ENCODE data around the gene CTH.
"Not testable (repeated sequence)": the region's sequence is repeated elsewhere in the genome, so short reads cannot be mapped to it uniquely, and the experiment has no call there.

Gene CTH

DNA sequence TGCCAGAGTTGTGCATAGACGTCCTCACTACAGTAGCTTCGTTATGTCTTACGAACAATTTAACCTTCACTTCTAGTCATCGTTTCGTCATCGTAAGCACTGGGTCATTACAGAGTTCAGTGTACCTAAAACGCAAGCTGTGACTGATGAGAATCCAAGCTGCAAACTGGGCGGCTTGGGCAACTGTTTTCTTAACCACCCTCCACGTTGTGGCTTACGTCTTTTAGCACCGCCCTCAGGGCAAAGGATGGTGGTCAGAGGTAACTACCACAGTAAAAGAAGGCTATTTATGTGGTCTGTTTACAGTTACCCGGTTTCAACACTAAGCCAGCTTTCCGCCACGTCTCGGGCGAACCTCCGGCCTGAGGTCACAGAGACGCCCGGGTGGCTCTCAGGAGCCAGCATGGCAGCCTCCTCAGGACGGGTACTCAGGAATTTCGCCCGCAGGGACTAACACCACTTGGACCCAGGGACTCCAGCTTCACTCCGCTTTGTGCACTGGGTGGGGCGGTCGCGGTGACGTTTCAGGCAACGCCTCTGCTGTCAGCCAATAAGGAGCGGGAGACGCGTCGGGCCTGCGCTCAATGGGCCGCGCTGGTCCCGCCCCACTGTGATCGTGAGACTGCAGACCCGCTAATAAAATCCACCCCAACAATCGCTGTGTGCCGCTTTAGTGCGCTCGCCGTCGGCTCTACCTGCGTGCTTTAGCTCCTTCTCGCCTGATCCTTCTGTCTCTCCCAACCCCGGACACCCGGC, at the start of gene CTH:
TSS of gene CTH (plus strand) at position 665 of the 756 bp plus-strand sequence. CDS start 148 bp downstream, outside the sequence.
- DNase-seq (ENCODE audit: low spot score): peak; percentile 91
- peak; percentile 88 for FAIRE-seq

DNA sequence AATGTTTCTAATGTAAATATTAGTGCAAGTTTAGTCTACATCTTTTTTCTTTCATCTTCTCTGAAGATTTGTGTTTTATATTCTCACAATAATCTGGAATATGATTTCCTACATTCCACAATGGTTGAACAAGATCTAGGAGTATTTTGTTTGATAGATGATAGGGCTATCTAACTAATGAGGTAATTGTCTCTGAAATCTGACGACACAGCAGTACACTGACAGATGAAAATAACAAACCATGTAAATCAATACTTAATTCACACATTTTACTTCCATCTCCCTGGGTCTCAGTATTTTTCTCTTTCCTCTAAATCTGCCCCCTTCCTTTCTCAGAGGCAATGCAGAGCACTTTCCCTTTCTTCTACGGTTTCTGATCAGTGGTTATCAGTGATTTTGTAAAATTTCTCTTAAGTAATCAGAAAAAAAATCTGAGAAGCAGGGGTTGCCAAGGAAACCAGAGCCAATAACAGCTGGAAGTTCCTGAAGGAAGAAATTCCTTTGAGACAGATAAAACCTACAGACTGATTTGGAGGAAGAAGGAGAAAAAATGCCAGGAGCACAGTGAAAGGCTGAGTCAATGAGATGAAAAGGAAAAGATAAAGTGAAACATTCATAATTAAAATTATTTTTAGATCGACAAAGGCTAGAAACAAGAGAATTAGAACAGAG, 49.2 kb upstream of the CTH start:
- DNase-seq (ENCODE audit: low spot score) (no peak), FAIRE-seq (no peak)

- FAIRE-seq: no peak
- DNase-seq (ENCODE audit: low spot score): no peak
Measured at GRCh38 chr1:70364439-70364838, 46.6 kb upstream of the CTH start.

DNA sequence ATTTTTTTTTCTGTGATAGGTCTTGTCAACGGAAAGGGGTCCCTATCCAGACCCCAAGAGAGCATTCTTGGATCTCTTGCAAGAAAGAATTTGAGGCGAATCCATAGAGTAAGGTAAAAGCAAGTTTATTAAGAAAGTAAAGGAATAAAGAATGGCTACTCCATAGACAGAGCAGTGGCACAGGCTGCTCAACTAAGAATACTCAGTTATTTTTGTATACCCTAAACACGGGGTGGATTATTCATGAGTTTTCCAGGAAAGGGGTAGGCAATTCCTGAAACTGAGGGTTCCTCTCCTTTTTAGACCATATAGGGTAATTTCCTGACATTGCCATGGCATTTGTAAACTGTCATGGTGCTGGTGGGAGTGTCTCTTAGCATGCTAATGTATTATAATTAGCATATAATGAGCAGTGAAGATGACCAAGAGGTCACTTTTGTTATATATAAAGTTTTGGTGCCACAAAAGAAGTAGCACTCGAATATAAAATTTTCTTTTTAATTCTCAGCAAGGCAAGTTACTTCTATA, 44.6 kb upstream of the CTH start:
- not testable (repeated sequence) for DNase-seq (ENCODE audit: low spot score); FAIRE-seq

GRCh38 chr1:70366997-70367396, 44.1 kb upstream of the CTH start:
- not testable (repeated sequence) for FAIRE-seq; DNase-seq (ENCODE audit: low spot score)

DNA sequence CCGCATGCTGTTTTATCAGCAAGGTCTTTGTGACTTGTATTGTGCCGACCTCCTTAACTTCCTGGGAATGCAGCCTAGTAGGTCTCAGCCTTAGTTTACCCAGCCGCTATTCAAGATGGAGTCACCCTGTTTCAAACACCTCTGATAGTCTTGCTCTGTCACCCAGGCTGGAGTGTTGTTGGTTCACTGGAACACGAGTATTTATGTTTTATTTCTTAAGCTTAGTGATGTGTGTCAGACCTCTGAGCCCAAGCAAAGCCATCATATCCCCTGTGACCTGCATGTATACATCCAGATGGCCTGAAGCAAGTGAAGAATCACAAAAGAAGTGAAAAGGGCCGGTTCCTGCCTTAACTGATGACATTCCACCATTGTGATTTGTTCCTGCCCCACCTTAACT, 43.7 kb upstream of the CTH start:
- FAIRE-seq; DNase-seq (ENCODE audit: low spot score): not testable (repeated sequence)

DNA sequence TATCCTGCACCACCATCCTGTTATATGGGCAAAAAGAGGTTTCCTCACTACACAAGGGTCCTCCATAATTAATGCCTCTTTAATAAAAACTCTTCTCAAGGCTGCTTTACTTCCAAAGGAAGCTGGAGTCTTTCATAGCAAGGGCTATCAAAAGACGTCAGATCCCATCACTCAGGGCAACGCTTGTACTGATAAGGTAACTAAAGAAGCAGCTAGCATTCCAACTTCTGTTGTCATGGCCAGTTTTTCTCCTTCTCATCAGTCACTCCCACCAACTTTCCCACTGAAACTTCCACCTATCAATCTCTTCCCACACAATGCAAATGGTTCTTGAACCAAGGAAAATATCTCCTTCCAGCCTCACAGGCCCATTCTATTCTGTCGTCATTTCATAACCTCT, 39.5 kb upstream of the CTH start:
- not testable (repeated sequence) for DNase-seq (ENCODE audit: low spot score); FAIRE-seq

DNA sequence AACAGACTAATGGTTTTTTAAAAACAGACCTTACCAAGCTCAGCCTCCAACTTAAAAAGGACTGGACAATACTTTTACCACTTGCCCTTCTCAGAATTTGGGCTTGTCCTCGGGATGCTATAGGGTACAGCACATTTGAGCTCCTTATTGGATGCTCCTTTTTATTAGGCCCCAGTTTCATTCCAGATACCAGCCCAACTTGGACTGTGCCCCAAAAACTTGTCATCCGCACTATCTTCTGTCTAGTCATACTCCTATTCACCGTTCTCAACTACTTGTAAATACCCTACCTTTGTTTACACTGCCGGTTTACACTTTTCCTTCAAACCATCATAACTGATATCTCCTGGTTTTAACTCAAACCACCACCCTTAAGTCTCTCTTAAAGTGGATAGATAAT, 38.6 kb upstream of the CTH start:
- no peak for DNase-seq (ENCODE audit: low spot score)
- no peak for FAIRE-seq

GRCh38 chr1:70373580-70373979, 37.5 kb upstream of the CTH start:
- FAIRE-seq; DNase-seq (ENCODE audit: low spot score): not testable (repeated sequence)

DNA sequence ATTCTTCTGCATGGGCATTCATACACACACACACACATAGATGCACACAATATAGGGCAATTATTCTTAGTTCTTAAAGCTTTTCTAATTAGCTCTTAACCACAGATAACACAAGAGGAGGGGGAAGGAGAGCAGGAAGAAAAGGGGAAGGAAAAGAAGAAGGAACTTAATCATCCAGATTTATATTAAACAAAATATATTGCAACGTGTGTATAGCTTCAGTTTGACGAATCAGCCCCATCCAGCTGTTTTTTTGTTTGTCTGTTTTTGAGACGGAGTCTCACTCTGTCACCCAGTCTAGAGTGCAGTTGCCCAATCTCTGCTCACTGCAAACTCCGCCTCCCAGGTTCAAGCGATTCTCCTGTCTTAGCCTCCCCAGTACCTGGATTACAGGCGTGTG, 34.9 kb upstream of the CTH start:
- no peak for DNase-seq (ENCODE audit: low spot score)
- no peak for FAIRE-seq

- peak; percentile 60 for FAIRE-seq
Measured at GRCh38 chr1:70382682-70383081, 28.4 kb upstream of the CTH start.

DNA sequence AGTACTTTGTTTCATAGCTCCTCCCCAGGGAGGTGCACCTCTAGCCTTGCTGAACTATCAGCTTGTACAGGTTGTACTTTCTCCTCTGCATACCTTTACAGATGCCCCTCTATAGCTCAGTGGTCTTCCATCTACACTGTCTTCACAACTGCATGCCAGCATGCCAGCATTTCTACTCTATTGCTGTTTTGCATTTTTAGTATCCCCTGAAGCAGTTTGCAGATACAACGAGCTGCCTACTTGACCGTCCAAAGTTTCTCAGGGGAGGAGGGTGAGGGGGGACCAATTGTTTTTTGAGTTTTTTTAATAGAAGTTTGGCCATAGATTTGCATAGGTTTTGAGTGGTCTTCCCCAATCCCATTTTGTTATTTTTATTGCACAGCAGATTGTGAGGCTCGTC, 27.6 kb upstream of the CTH start:
- DNase-seq (ENCODE audit: low spot score) (no peak), FAIRE-seq (no peak)

More at GRCh38 chr1:70382682-70383081, 28.4 kb upstream of the CTH start:
- DNase-seq (ENCODE audit: low spot score): no peak

GRCh38 chr1:70384542-70384941, 26.5 kb upstream of the CTH start:
- FAIRE-seq: no peak

DNA sequence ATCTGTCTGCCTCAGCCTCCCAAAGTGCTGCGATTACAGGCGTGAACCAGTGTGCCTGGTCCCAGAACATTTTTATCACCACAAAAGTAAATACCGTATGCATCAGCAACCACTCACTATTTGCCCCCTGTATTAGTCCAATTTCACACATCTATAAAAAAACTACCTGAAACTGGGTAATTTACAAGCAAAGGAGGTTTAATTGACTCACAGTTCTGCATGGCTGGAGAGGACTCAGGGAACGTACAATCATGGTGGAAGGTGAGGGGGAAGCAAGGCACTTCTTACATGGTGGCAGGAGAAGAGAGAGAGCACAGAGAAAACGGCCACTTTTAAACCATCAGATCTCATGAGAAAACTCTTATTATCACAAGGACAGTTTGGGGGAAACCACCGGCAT, 25.6 kb upstream of the CTH start:
- FAIRE-seq (no peak), DNase-seq (ENCODE audit: low spot score) (no peak)

More at GRCh38 chr1:70384542-70384941, 26.5 kb upstream of the CTH start:
- DNase-seq (ENCODE audit: low spot score): no peak

- no peak for FAIRE-seq
- no peak for DNase-seq (ENCODE audit: low spot score)
Measured at GRCh38 chr1:70386121-70386520, 24.9 kb upstream of the CTH start.

DNA sequence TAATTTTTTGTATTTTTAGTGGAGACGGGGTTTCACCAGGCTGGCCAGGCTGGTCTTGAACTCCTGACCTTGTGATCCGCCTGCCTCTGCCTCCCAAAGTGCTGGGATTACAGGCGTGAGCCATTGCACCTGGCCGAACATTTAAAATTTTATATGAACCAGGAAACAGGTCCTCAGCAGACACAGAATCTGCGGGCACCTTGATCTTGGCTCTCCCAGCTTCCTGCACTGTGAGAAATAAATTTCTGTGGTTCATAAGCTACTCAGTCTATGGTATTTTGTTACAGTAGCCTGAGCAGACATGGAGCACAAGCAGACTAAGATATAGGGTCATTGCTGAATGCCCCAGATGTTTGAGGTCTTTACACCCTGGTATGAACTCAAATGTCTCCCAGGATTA, 23.6 kb upstream of the CTH start:
- FAIRE-seq (no peak), DNase-seq (ENCODE audit: low spot score) (no peak)

DNA sequence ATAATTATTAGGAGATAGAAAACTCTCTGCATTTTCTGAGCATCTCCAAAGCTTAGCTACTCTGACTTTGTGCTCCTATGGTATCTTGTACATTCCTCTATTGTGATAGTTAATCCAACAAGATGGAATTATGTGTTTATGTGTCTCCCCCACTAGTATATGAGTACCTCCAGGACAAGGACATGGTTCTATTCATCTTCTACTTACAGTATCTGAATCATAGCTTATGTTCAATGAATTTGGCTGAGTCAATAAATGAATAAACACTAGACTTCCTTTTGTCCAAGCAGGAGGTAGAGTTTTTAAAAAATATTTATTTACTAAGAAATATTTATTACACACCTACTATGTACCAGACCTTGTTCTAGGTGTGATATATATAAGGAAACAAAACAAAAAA, 18.4 kb upstream of the CTH start:
- FAIRE-seq (no peak), DNase-seq (ENCODE audit: low spot score) (no peak)

- no peak for FAIRE-seq
Measured at GRCh38 chr1:70396607-70397006, 14.5 kb upstream of the CTH start.

DNA sequence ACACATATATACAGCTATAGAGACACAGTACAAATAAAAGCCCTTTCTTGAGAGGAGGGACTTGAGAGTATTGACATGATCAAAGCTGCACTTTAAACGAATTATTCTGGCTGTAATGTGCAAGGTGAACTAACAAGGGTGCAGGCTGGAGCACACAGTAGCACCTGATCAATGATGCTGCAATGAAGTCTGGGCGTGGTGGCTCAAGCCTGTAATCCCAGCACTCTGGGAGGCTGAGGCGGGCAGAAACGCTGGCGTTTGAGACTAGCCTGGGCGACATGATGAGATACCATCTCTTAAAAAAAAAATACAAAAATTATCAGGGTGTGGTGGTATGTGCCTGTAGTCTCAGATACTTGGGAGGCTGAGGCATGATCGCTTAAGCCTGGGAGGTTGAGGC, 14.1 kb upstream of the CTH start:
- FAIRE-seq (no peak), DNase-seq (ENCODE audit: low spot score) (no peak)

More at GRCh38 chr1:70396607-70397006, 14.5 kb upstream of the CTH start:
- DNase-seq (ENCODE audit: low spot score): no peak

GRCh38 chr1:70400335-70400734, 10.7 kb upstream of the CTH start:
- FAIRE-seq (no peak), DNase-seq (ENCODE audit: low spot score) (no peak)

GRCh38 chr1:70401974-70402373, 9.1 kb upstream of the CTH start:
- FAIRE-seq (no peak), DNase-seq (ENCODE audit: low spot score) (no peak)

DNA sequence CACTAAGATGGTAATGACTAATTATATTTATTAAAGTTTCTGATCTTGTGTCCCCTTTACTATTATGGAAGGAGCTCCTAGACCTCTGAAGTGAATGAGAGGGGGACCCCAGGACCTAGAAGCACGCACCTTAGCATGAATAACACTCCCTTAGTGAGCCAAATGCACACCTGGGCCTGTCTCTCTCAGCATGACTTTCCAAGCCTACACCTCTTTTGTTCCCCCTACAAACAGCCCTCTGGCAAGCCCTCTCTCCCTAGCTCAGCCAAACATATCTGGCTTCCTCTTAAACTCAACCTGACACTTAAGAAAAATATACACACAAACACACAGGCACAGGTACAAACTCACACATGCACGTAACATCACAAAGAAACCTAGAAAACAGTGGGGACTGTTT, 7.3 kb upstream of the CTH start:
- DNase-seq (ENCODE audit: low spot score): no peak
- FAIRE-seq: no peak

Data from RCC 7860 (cell line).